K562 (cell line): ENCODE data around the gene ASPDH. TPM values are rescaled to one million over a fixed set of nuclear protein-coding genes. Genes with fewer than 3 reads are reported as not detected.

Experiments
- DNMT1 ChIP-seq: fragments of 450-650 bp; IDR thresholded peaks from 2 replicates; pipeline ENCODE4 v1.6.1; 2016; ENCODE audit warnings: antibody characterized with exemption, mild to moderate bottlenecking
- LARP7 ChIP-seq: fragments of 450-650 bp; IDR thresholded peaks from 2 replicates; pipeline ENCODE4 v1.6.1; 2016
- MTF1 ChIP-seq: fragments of 250-450 bp; sonication (Bioruptor Pico); IDR thresholded peaks from 2 replicates; pipeline ENCODE4 v1.9.0; 2021; ENCODE audit warnings: moderate library complexity, mild to moderate bottlenecking, inconsistent platforms, borderline replicate concordance
- U2AF2 ChIP-seq: fragments of 200-400 bp; formaldehyde crosslinking; optimal IDR thresholded peaks from 2 replicates; pipeline ENCODE3; 2017; ENCODE audit warnings: low read depth, mild to moderate bottlenecking, low read length
- ZNF24 ChIP-seq: fragments of 450-650 bp; IDR thresholded peaks from 2 replicates; pipeline ENCODE4 v1.6.1; 2016
- ZNF695 ChIP-seq: fragments of 450-650 bp; formaldehyde crosslinking; IDR thresholded peaks from 2 replicates; pipeline ENCODE4 v1.4.0; 2020; ENCODE audit warnings: mild to moderate bottlenecking, moderate library complexity
- polyA plus RNA-seq, 8 experiments: library from polyadenylated mRNA; depleted of rRNA in 4 of 8; stranded (reverse) in 5 of 8; unstranded in 3 of 8; fragments of >200 nt; fragmentation: Nextera tagmentation in 2 of 8; fragmentation: Illumina TruSeq in 1 of 8; extraction: Ambion mirVana in 2 of 8; extraction: Trizol in 1 of 8; gene quantifications; 2 replicates each; pipeline versions ENCODE4 v1.2.1 to v1.2.3, GENCODE V29; 2011 to 2014; ENCODE audit warnings: inconsistent platforms in 1 of 8, missing spikeins in 1 of 8
- total RNA-seq, 7 experiments: library from RNA; depleted of rRNA in 6 of 7; stranded (reverse); fragments of >200 nt in 6 of 7; fragmentation: Illumina TruSeq in 2 of 7; extraction: Trizol in 2 of 7; gene quantifications; 2 replicates each; pipeline versions ENCODE4 v1.2.1 to v1.2.3, GENCODE V29; 2011 to 2021; ENCODE audit warnings: low replicate concordance in 1 of 7
- TF ChIP-seq, protein P1 (sequence below): fragments of 450-650 bp; IDR thresholded peaks from 2 replicates; pipeline ENCODE4 v1.6.1; 2018; ENCODE audit not compliant: partially characterized antibody
- TF ChIP-seq, protein P2 (sequence below), 2 experiments: fragments of 450-650 bp in 1 of 2; IDR thresholded peaks; 2 replicates each; pipeline ENCODE4 v1.6.1; 2011 to 2017; ENCODE audit warnings: low read depth in 2 of 2, antibody characterized with exemption in 1 of 2, borderline replicate concordance in 1 of 2, low read length in 1 of 2, mild to moderate bottlenecking in 1 of 2, mixed read lengths in 1 of 2; ENCODE audit not compliant: control insufficient read depth in 1 of 2
- TF ChIP-seq, protein P3 (sequence below): fragments of 450-650 bp; IDR thresholded peaks from 2 replicates; pipeline ENCODE4 v1.6.1; 2014; ENCODE audit warnings: low read depth, mild to moderate bottlenecking, moderate library complexity, borderline replicate concordance
- TF ChIP-seq, protein P4 (sequence below): fragments of 250-450 bp; sonication (Bioruptor Pico); IDR thresholded peaks from 2 replicates; pipeline ENCODE4 v1.4.0; 2020; ENCODE audit warnings: mild to moderate bottlenecking
- TF ChIP-seq, protein P5 (sequence below): fragments of 250-450 bp; sonication (Bioruptor Pico); IDR thresholded peaks from 2 replicates; pipeline ENCODE4 v1.5.0; 2021; ENCODE audit warnings: mild to moderate bottlenecking, borderline replicate concordance
- TF ChIP-seq, protein P6 (sequence below): fragments of 250-450 bp; sonication (Bioruptor Pico); IDR thresholded peaks from 2 replicates; pipeline ENCODE4 v1.5.1; 2021; ENCODE audit warnings: mild to moderate bottlenecking

ASPDH gene
- total and polyA plus RNA-seq, 9 of the 15 experiments (the other 6 are each of a cell fraction or from before 2014, with no cell fraction given) = not detected

DNA sequence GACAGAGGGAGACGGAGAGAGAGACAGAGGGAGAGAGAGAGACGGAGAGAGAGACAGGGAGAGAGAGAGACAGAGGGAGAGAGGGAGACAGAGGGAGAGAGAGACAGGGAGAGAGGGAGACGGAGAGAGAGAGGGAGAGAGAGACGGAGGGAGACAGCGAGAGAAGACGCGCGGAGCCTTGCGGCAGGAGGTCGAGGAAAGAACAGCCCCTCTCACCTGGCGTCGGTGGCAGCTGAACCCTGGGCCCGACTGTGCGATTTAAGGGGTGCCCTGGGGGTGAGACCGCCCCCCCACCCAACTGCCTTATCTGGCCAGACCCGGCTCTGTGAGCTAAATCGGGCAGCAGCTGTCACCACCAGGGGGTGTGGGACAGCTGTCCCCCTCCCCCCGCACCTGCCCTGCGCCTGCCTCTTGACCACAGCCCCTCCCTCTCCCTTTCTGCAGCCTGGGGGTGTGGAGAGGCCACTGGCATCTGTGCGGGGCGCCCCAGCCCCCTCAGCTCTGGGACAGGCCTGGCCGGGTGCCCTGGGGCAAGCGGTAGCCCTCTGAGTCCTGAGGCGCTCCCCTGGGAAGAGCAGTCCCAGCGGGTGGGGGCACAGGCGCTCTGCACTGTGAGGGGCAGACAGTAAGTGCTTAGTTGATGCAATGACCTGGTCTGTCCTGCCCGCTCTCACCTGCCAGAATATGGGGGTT, 13.5 kb downstream of the ASPDH start (continued):
- TF ChIP-seq, protein P1, sequence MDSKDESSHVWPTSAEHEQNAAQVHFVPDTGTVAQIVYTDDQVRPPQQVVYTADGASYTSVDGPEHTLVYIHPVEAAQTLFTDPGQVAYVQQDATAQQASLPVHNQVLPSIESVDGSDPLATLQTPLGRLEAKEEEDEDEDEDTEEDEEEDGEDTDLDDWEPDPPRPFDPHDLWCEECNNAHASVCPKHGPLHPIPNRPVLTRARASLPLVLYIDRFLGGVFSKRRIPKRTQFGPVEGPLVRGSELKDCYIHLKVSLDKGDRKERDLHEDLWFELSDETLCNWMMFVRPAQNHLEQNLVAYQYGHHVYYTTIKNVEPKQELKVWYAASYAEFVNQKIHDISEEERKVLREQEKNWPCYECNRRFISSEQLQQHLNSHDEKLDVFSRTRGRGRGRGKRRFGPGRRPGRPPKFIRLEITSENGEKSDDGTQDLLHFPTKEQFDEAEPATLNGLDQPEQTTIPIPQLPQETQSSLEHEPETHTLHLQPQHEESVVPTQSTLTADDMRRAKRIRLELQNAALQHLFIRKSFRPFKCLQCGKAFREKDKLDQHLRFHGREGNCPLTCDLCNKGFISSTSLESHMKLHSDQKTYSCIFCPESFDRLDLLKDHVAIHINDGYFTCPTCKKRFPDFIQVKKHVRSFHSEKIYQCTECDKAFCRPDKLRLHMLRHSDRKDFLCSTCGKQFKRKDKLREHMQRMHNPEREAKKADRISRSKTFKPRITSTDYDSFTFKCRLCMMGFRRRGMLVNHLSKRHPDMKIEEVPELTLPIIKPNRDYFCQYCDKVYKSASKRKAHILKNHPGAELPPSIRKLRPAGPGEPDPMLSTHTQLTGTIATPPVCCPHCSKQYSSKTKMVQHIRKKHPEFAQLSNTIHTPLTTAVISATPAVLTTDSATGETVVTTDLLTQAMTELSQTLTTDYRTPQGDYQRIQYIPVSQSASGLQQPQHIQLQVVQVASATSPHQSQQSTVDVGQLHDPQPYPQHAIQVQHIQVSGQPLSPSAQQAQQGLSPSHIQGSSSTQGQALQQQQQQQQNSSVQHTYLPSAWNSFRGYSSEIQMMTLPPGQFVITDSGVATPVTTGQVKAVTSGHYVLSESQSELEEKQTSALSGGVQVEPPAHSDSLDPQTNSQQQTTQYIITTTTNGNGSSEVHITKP = peak; percentile 45
- TF ChIP-seq LARP7 (no peak), U2AF2 (no peak), MTF1 (CRISPR knock-in tag) (no peak), ZNF695 (CRISPR knock-in tag) (no peak), ZNF24 (0 out of 2 replicates have a peak, but pooled peaks have one; percentile 16), DNMT1 (no peak)
- TF ChIP-seq, protein P2, sequence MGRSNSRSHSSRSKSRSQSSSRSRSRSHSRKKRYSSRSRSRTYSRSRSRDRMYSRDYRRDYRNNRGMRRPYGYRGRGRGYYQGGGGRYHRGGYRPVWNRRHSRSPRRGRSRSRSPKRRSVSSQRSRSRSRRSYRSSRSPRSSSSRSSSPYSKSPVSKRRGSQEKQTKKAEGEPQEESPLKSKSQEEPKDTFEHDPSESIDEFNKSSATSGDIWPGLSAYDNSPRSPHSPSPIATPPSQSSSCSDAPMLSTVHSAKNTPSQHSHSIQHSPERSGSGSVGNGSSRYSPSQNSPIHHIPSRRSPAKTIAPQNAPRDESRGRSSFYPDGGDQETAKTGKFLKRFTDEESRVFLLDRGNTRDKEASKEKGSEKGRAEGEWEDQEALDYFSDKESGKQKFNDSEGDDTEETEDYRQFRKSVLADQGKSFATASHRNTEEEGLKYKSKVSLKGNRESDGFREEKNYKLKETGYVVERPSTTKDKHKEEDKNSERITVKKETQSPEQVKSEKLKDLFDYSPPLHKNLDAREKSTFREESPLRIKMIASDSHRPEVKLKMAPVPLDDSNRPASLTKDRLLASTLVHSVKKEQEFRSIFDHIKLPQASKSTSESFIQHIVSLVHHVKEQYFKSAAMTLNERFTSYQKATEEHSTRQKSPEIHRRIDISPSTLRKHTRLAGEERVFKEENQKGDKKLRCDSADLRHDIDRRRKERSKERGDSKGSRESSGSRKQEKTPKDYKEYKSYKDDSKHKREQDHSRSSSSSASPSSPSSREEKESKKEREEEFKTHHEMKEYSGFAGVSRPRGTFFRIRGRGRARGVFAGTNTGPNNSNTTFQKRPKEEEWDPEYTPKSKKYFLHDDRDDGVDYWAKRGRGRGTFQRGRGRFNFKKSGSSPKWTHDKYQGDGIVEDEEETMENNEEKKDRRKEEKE (IDR thresholded peaks at IDR 0.05; ENCODE audit: borderline replicate concordance in 1 of 2, control insufficient read depth in 1 of 2, low read depth in 2 of 2, low read length in 1 of 2) = no peak
- TF ChIP-seq, protein P3, sequence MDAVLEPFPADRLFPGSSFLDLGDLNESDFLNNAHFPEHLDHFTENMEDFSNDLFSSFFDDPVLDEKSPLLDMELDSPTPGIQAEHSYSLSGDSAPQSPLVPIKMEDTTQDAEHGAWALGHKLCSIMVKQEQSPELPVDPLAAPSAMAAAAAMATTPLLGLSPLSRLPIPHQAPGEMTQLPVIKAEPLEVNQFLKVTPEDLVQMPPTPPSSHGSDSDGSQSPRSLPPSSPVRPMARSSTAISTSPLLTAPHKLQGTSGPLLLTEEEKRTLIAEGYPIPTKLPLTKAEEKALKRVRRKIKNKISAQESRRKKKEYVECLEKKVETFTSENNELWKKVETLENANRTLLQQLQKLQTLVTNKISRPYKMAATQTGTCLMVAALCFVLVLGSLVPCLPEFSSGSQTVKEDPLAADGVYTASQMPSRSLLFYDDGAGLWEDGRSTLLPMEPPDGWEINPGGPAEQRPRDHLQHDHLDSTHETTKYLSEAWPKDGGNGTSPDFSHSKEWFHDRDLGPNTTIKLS = no peak
- TF ChIP-seq, protein P4, sequence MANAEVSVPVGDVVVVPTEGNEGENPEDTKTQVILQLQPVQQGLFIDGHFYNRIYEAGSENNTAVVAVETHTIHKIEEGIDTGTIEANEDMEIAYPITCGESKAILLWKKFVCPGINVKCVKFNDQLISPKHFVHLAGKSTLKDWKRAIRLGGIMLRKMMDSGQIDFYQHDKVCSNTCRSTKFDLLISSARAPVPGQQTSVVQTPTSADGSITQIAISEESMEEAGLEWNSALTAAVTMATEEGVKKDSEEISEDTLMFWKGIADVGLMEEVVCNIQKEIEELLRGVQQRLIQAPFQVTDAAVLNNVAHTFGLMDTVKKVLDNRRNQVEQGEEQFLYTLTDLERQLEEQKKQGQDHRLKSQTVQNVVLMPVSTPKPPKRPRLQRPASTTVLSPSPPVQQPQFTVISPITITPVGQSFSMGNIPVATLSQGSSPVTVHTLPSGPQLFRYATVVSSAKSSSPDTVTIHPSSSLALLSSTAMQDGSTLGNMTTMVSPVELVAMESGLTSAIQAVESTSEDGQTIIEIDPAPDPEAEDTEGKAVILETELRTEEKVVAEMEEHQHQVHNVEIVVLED = no peak
- TF ChIP-seq, protein P5, sequence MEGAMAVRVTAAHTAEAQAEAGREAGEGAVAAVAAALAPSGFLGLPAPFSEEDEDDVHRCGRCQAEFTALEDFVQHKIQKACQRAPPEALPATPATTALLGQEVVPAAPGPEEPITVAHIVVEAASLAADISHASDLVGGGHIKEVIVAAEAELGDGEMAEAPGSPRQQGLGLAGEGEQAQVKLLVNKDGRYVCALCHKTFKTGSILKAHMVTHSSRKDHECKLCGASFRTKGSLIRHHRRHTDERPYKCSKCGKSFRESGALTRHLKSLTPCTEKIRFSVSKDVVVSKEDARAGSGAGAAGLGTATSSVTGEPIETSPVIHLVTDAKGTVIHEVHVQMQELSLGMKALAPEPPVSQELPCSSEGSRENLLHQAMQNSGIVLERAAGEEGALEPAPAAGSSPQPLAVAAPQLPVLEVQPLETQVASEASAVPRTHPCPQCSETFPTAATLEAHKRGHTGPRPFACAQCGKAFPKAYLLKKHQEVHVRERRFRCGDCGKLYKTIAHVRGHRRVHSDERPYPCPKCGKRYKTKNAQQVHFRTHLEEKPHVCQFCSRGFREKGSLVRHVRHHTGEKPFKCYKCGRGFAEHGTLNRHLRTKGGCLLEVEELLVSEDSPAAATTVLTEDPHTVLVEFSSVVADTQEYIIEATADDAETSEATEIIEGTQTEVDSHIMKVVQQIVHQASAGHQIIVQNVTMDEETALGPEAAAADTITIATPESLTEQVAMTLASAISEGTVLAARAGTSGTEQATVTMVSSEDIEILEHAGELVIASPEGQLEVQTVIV (CRISPR knock-in tag) = no peak
- TF ChIP-seq, protein P6, sequence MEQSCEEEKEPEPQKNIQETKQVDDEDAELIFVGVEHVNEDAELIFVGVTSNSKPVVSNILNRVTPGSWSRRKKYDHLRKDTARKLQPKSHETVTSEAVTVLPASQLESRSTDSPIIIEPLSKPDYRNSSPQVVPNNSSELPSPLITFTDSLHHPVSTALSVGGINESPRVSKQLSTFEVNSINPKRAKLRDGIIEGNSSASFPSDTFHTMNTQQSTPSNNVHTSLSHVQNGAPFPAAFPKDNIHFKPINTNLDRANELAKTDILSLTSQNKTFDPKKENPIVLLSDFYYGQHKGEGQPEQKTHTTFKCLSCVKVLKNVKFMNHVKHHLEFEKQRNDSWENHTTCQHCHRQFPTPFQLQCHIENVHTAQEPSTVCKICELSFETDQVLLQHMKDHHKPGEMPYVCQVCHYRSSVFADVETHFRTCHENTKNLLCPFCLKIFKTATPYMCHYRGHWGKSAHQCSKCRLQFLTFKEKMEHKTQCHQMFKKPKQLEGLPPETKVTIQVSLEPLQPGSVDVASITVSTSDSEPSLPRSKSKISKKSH (CRISPR knock-in tag) = no peak
